ENCODE data around the gene ADAMTS13. TPM values are rescaled to one million over a fixed set of nuclear protein-coding genes. Genes with fewer than 3 reads are reported as not detected.

ADAMTS13 gene
- polyA plus RNA-seq, 5 donors, result 5.3 to 10.3 (median 8.5) TPM

- no peak for DNase-seq
Measured at GRCh38 chr9:133505901-133506652, 83.9 kb downstream of the ADAMTS13 start.

GRCh38 chr9:133506653-133507038 lies 84.5 kb downstream of the ADAMTS13 start:
- DNase-seq, result no peak

- no peak for DNase-seq
Measured at GRCh38 chr9:133507246-133507965, 85.2 kb downstream of the ADAMTS13 start.

GRCh38 chr9:133508046-133508445 lies 85.9 kb downstream of the ADAMTS13 start:
- DNase-seq, result no peak

Other genes with a start within 250 kb of the ADAMTS13 start
- not detected for gene OBP2B, start 213.1 kb upstream of the ADAMTS13 start, polyA plus RNA-seq (ENCODE audit: insufficient read depth in 1 of 5, insufficient read length in 5 of 5, low replicate concordance in 1 of 5)
- gene ABO, start 147.2 kb upstream of the ADAMTS13 start, polyA plus RNA-seq (ENCODE audit: insufficient read depth in 1 of 5, insufficient read length in 5 of 5, low replicate concordance in 1 of 5), result 1 to 10 TPM; 3.9 to 7.2 (median 5.1) TPM
- 10 to 100 TPM; 20.7 to 33.5 (median 27.1) TPM for gene SURF6, start 86.2 kb upstream of the ADAMTS13 start, polyA plus RNA-seq (ENCODE audit: insufficient read depth in 1 of 5, insufficient read length in 5 of 5, low replicate concordance in 1 of 5)
- gene MED22, start 74.2 kb upstream of the ADAMTS13 start, polyA plus RNA-seq (ENCODE audit: insufficient read depth in 1 of 5, insufficient read length in 5 of 5, low replicate concordance in 1 of 5), result 10 to 100 TPM; 20.0 to 29.5 (median 25.4) TPM
- gene RPL7A, start 74.1 kb upstream of the ADAMTS13 start, polyA plus RNA-seq (ENCODE audit: insufficient read depth in 1 of 5, insufficient read length in 5 of 5, low replicate concordance in 1 of 5), result 1,000 to 10,000 TPM; 2,763 to 3,382 (median 3,157) TPM
- gene SURF1, start 65.9 kb upstream of the ADAMTS13 start, polyA plus RNA-seq (ENCODE audit: insufficient read depth in 1 of 5, insufficient read length in 5 of 5, low replicate concordance in 1 of 5), result 10 to 100 TPM; 25.8 to 35.0 (median 32.3) TPM
- 10 to 100 TPM; 14.8 to 24.5 (median 15.6) TPM for gene SURF2, start 65.8 kb upstream of the ADAMTS13 start, polyA plus RNA-seq (ENCODE audit: insufficient read depth in 1 of 5, insufficient read length in 5 of 5, low replicate concordance in 1 of 5)
- gene SURF4, start 46.3 kb upstream of the ADAMTS13 start, polyA plus RNA-seq (ENCODE audit: insufficient read depth in 1 of 5, insufficient read length in 5 of 5, low replicate concordance in 1 of 5), result 100 to 1,000 TPM; 103 to 152 (median 120) TPM
- 1 to 10 TPM; 2.6 to 4.9 (median 3.5) TPM for gene STKLD1, start 46.0 kb upstream of the ADAMTS13 start, polyA plus RNA-seq (ENCODE audit: insufficient read depth in 1 of 5, insufficient read length in 5 of 5, low replicate concordance in 1 of 5)
- gene REXO4, start 4.4 kb upstream of the ADAMTS13 start, polyA plus RNA-seq (ENCODE audit: insufficient read depth in 1 of 5, insufficient read length in 5 of 5, low replicate concordance in 1 of 5), result 10 to 100 TPM; 23.0 to 31.4 (median 29.3) TPM
- gene CACFD1, start 37.6 kb downstream of the ADAMTS13 start, polyA plus RNA-seq (ENCODE audit: insufficient read depth in 1 of 5, insufficient read length in 5 of 5, low replicate concordance in 1 of 5), result 10 to 100 TPM; 14.0 to 35.6 (median 22.3) TPM
- 1 to 10 TPM; 1.8 to 5.9 (median 2.8) TPM for gene SLC2A6, start 56.7 kb downstream of the ADAMTS13 start, polyA plus RNA-seq (ENCODE audit: insufficient read depth in 1 of 5, insufficient read length in 5 of 5, low replicate concordance in 1 of 5)
- 1 to 10 TPM in 1 of 5 donors, under 1 TPM in 2, not detected in 2; 0.31 to 3.5 (median 0.37) TPM for gene MYMK, start 102.6 kb downstream of the ADAMTS13 start, polyA plus RNA-seq (ENCODE audit: insufficient read depth in 1 of 5, insufficient read length in 5 of 5, low replicate concordance in 1 of 5)
- 10 to 100 TPM in 2 of 5 donors, 1 to 10 TPM in 3; 6.3 to 20.3 (median 9.3) TPM for gene ADAMTSL2, start 112.3 kb downstream of the ADAMTS13 start, polyA plus RNA-seq (ENCODE audit: insufficient read depth in 1 of 5, insufficient read length in 5 of 5, low replicate concordance in 1 of 5)
- gene FAM163B, start 187.0 kb downstream of the ADAMTS13 start, polyA plus RNA-seq (ENCODE audit: insufficient read depth in 1 of 5, insufficient read length in 5 of 5, low replicate concordance in 1 of 5), result 1 to 10 TPM in 4 of 5 donors, under 1 TPM in 1; 0.86 to 3.0 (median 2.2) TPM
- 1 to 10 TPM; 1.1 to 2.2 (median 1.5) TPM for gene DBH, start 214.0 kb downstream of the ADAMTS13 start, polyA plus RNA-seq (ENCODE audit: insufficient read depth in 1 of 5, insufficient read length in 5 of 5, low replicate concordance in 1 of 5)